Measurements from ENCODE around the gene REG3G.
"Not testable (repeated sequence)": the region's sequence is repeated elsewhere in the genome, so short reads cannot be mapped to it uniquely, and the experiment has no call there.

The REG3G gene

DNA sequence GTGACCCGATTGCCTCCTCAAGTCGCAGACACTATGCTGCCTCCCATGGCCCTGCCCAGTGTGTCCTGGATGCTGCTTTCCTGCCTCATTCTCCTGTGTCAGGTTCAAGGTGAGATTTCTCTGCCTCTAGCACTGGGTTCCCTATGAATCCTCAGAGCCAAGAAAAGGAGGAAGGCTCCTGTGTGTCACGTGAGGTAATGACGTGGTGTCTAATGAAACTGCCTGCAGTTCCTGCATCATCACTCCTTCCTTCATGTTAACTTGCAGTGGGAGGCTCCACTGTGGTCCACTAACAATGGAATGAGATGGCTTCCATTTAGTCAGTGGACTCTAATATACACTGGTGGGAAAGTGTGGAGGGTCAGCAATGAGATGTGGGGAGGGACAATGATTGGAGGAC, 559 bp downstream of the REG3G start:
- no peak for DNase-seq

DNA sequence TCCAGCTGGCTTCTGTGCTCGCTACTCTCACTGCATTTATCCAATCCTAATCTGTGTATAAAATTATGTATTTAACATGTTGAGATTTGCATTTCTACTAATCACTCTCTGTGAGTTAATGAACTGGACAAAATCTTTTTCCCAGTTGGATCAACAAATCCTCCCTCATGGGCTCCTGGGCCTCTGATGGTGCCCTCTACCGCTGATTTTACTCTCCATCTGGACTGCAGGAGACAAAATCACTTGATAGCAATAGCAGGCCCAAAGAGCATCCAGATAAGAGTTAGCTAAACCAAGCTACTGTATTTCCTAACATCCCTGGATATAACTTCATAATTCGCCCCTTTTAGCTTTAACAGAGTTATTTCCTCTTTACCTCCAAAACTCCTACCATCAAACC, 14.4 kb downstream of the REG3G start:
- no peak for DNase-seq

DNA sequence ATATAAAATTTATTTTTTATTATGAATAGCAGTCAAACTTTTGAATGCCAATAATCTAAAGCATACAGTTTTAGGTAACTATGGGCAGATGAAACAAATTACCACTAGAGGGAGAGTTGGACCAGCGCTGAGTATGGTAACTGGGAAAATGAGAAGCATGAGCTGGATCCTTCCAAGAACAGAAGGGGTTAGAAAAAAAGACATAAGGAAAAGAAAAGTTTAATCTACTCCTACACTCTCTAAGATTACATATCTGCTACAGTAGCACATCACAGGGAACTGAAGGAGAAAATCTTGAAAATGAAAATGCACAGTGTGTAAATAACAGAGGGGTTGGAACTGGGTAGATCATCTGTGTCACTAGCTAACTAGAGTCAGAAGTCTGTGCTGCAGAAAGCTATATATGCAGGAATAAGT, 15.5 kb downstream of the REG3G start:
- DNase-seq, result no peak

DNA sequence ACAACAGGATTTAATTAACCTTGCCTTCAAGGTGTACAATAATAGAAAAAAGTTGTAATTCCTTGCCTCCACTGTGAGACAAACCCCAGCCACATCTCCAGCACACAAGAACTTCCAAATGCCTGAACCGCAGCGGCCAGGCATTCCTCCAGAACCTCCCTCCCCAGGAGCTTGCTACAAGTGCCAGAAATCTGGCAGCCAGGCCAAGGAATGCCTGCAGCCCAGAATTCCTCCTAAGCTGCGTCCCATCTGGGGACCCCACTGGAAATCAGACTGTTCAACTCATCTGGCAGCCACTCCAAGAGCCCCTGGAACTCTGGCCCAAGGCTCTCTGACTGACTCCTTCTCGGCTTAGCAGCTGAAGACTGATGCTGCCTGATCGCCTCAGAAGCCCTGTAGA, 28.0 kb downstream of the REG3G start:
- DNase-seq, result not testable (repeated sequence)

DNA sequence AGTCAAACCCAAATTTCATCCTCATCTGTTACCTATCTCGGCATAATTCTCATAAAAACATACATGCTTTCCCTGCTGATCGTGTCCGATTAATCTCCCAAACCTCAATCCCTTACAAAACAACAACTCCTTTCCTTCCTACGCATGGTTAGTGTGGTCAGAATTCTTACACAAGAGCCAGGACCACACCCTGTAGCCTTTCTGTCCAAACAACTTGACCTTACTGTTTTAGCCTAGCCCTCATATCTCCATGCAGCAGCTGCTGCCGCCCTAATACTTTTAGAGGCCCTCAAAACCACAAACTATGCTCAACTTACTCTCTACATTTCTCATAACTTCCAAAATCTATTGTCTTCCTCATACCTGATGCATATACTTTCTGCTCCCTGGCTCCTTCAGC, 29.3 kb downstream of the REG3G start:
- not testable (repeated sequence) for DNase-seq

DNA sequence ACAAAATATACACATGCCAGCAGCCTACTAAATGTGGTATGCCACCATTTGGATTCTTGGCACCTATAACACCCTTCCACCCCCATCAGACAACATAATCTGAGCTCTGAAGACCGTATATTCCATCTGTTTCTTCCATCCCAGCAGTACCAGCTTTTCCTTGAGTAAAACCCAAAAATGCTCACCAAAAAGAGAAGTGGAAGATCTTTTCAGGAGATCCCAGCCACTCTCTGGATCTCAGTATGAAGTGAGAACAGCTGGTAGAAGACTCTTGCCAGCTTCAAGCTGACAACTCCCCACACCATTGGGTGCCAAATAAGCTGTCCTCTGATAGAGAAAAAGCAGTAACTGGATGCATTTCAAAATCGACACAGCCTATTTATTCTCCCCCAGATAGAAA, 39.7 kb downstream of the REG3G start:
- no peak for DNase-seq

DNA sequence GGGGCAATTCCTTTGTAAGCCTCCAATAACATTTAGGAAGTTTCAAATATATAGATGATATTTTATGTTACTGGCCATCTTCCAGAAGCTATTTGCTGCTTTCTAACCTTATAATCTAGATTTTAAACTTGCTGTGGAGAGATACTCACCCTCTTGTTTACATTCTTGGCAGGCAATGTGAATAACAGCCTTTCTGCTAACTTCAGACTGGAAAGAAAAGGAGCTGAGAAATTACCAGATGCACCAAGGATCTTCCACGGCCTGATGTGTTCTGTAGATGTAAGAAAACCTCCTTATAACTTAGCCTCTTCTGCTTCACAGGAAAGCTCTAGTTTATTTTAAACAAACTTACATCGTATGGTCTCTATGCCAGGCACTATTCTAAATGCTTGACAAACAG, 45.6 kb downstream of the REG3G start:
- no peak for DNase-seq
